ENCODE measurements around the gene ALPK1. TPM values are rescaled to one million over a fixed set of nuclear protein-coding genes. Genes with fewer than 3 reads are reported as not detected.

Gene ALPK1
- total RNA-seq, 1 experiment from 2014 or later = 21.3 TPM

GRCh38 chr4:112288455-112288854 lies 8.7 kb upstream of the ALPK1 start:
- Histone ChIP-seq H3K9ac (ENCODE audit: low read length) (no peak overlapping the region), H3K9me2 (ENCODE audit: insufficient read depth) (no peaks in the 10 kb centered on the region), H3K27me3 (ENCODE audit: insufficient read depth, low read length) (no peaks in the 10 kb centered on the region), H3K4me3 (replicated peaks in 1 of 2; ENCODE audit: low read depth in 1 of 2, low read length in 2 of 2) (no peak overlapping the region), H3K79me2 (ENCODE audit: insufficient read depth, low read length) (peaks cover 22% of the 10 kb centered on the region), H3K27ac (ENCODE audit: low read depth, low read length) (no peak overlapping the region), H3K9me3 (ENCODE audit: control insufficient read depth in 1 of 2, insufficient read depth in 1 of 2, low read depth in 1 of 2, low read length in 2 of 2) (no peaks in the 10 kb centered on the region), H3K36me3 (ENCODE audit: control insufficient read depth in 1 of 2, insufficient read depth in 2 of 2, low read length in 2 of 2) (no peaks in the 10 kb centered on the region), H4K20me1 (ENCODE audit: insufficient read depth) (no peaks in the 10 kb centered on the region), H3K4me1 (ENCODE audit: control insufficient read depth in 1 of 2, insufficient read depth in 2 of 2, low read length in 2 of 2) (peaks cover 7 to 19% of the 10 kb centered on the region in 2 experiments; a peak in 3 of 4 replicates), H3K4me2 (ENCODE audit: low read length) (no peak overlapping the region), H2AFZ (ENCODE audit: low read depth, low read length, poor library complexity, severe bottlenecking) (no peak overlapping the region)
- intact Hi-C loops (cut with micrococcal nuclease) = no loop called here
- no TSS peak for BruUV-seq (replicated peaks)
- RAD21 ChIA-PET (ENCODE audit: low non-redundant PET in 1 of 2, low total read pairs in 2 of 2, uncharacterized antibody in 2 of 2, unreplicated experiment in 2 of 2) = no interaction called here
- TF ChIP-seq, protein P1, sequence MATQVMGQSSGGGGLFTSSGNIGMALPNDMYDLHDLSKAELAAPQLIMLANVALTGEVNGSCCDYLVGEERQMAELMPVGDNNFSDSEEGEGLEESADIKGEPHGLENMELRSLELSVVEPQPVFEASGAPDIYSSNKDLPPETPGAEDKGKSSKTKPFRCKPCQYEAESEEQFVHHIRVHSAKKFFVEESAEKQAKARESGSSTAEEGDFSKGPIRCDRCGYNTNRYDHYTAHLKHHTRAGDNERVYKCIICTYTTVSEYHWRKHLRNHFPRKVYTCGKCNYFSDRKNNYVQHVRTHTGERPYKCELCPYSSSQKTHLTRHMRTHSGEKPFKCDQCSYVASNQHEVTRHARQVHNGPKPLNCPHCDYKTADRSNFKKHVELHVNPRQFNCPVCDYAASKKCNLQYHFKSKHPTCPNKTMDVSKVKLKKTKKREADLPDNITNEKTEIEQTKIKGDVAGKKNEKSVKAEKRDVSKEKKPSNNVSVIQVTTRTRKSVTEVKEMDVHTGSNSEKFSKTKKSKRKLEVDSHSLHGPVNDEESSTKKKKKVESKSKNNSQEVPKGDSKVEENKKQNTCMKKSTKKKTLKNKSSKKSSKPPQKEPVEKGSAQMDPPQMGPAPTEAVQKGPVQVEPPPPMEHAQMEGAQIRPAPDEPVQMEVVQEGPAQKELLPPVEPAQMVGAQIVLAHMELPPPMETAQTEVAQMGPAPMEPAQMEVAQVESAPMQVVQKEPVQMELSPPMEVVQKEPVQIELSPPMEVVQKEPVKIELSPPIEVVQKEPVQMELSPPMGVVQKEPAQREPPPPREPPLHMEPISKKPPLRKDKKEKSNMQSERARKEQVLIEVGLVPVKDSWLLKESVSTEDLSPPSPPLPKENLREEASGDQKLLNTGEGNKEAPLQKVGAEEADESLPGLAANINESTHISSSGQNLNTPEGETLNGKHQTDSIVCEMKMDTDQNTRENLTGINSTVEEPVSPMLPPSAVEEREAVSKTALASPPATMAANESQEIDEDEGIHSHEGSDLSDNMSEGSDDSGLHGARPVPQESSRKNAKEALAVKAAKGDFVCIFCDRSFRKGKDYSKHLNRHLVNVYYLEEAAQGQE (IDR thresholded peaks at IDR 0.05; ENCODE audit: low read depth) = no peak
- TF ChIP-seq ZBTB33 (IDR thresholded peaks at IDR 0.05; ENCODE audit: extremely low read depth, insufficient replicate concordance, low read length) = no peak
- no peak for TF ChIP-seq SIN3A (IDR thresholded peaks at IDR 0.05; ENCODE audit: low read depth)
- TF ChIP-seq SRF (IDR thresholded peaks at IDR 0.05; ENCODE audit: low read depth) = no peak
- TF ChIP-seq CEBPB (IDR thresholded peaks at IDR 0.05; ENCODE audit: low read depth) = no peak
- TF ChIP-seq ELF1 (IDR thresholded peaks at IDR 0.05; ENCODE audit: borderline replicate concordance, low read depth) = no peak
- TF ChIP-seq EGR1 (IDR thresholded peaks at IDR 0.05; ENCODE audit: low read depth) = no peak
- TF ChIP-seq JUND (IDR thresholded peaks at IDR 0.05) = no peak
- TF ChIP-seq, protein P2, sequence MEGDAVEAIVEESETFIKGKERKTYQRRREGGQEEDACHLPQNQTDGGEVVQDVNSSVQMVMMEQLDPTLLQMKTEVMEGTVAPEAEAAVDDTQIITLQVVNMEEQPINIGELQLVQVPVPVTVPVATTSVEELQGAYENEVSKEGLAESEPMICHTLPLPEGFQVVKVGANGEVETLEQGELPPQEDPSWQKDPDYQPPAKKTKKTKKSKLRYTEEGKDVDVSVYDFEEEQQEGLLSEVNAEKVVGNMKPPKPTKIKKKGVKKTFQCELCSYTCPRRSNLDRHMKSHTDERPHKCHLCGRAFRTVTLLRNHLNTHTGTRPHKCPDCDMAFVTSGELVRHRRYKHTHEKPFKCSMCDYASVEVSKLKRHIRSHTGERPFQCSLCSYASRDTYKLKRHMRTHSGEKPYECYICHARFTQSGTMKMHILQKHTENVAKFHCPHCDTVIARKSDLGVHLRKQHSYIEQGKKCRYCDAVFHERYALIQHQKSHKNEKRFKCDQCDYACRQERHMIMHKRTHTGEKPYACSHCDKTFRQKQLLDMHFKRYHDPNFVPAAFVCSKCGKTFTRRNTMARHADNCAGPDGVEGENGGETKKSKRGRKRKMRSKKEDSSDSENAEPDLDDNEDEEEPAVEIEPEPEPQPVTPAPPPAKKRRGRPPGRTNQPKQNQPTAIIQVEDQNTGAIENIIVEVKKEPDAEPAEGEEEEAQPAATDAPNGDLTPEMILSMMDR (IDR thresholded peaks at IDR 0.05 in 2 of 3, conservative IDR thresholded peaks at IDR 0.05 in 1 of 3; ENCODE audit: borderline replicate concordance in 1 of 3, insufficient read depth in 1 of 3, low read depth in 2 of 3, low read length in 2 of 3) = no peak
- TF ChIP-seq POLR2AphosphoS5 (IDR thresholded peaks at IDR 0.05; ENCODE audit: low read depth, low read length) = no peak
- TF ChIP-seq SP1 (IDR thresholded peaks at IDR 0.05; ENCODE audit: low read depth) = no peak
- TF ChIP-seq MAX (IDR thresholded peaks at IDR 0.05) = no peak
- no peak for TF ChIP-seq ATF3 (IDR thresholded peaks at IDR 0.05)
- TF ChIP-seq ZFX (IDR thresholded peaks at IDR 0.05) = no peak
- no peak for TF ChIP-seq YY1 (IDR thresholded peaks at IDR 0.05; ENCODE audit: extremely low read depth, insufficient replicate concordance, low read depth, low read length)
- TF ChIP-seq RAD21 (IDR thresholded peaks at IDR 0.05; ENCODE audit: low read depth) = no peak
- TF ChIP-seq CBX3 (IDR thresholded peaks at IDR 0.05; ENCODE audit: low read depth) = no peak
- no peak for TF ChIP-seq TCF7L2 (IDR thresholded peaks at IDR 0.05; ENCODE audit: borderline replicate concordance, extremely low read depth, insufficient read depth, insufficient read length)
- CTCF ChIA-PET = no interaction called here
- no peak for DNase-seq (ENCODE audit: low read depth, low spot score)
- no peak for ATAC-seq
- POLR2A ChIA-PET = interaction anchor here (3.0 kb wide), 1 partner anchor 9 kb away, joined by 15 read pairs; the partner anchor contains the start of gene ALPK1
